Measurements from ENCODE around the gene SLF1. TPM values are rescaled to one million over a fixed set of nuclear protein-coding genes. Genes with fewer than 3 reads are reported as not detected.

The SLF1 gene
- total RNA-seq, 1 donor from 2014 or later: 5.3 TPM

GRCh38 chr5:94715768-94716167, 97.3 kb downstream of the SLF1 start:
- Mint-ChIP-seq H3K9me3 (ENCODE audit: unreplicated experiment) (peaks cover 3% of the 10 kb centered on the region), H3K36me3 (ENCODE audit: low read depth, unreplicated experiment) (peaks cover 3% of the 10 kb centered on the region), H3K27me3 (ENCODE audit: low read depth, unreplicated experiment) (no peaks in the 10 kb centered on the region), H3K4me1 (ENCODE audit: low read depth, unreplicated experiment) (no peaks in the 10 kb centered on the region), H3K4me3 (ENCODE audit: unreplicated experiment) (no peak overlapping the region), H3K27ac (ENCODE audit: unreplicated experiment) (no peak overlapping the region)
- Histone ChIP-seq H3K27me3 (ENCODE audit: insufficient read depth, low read length) (no peaks in the 10 kb centered on the region), H4K20me1 (ENCODE audit: insufficient read depth, low read length) (no peaks in the 10 kb centered on the region), H3K36me3 (ENCODE audit: insufficient read depth, low read length) (no peaks in the 10 kb centered on the region), H3K27ac (ENCODE audit: low read depth, low read length) (no peak overlapping the region), H3K9ac (ENCODE audit: low read length) (no peak overlapping the region), H3K4me2 (ENCODE audit: low read length) (no peak overlapping the region), H3K4me1 (ENCODE audit: insufficient read depth, low read length) (no peaks in the 10 kb centered on the region), H2AFZ (ENCODE audit: low read depth, low read length) (no peak overlapping the region), H3K9me3 (ENCODE audit: insufficient read depth, low read depth, low read length) (no peaks in the 10 kb centered on the region), H3K79me2 (ENCODE audit: insufficient read depth, low read length) (no peaks in the 10 kb centered on the region), H3K4me3 (ENCODE audit: insufficient read depth, low read depth, low read length) (no peak overlapping the region)
- FAIRE-seq: no peak
- no peak for TF ChIP-seq CTCF (IDR thresholded peaks at IDR 0.05; ENCODE audit: insufficient read depth, low read depth, low read length)
- no peak for DNase-seq (ENCODE audit: low read depth)

GRCh38 chr5:94725142-94725541, 106.7 kb downstream of the SLF1 start:
- peaks cover 1% of the 10 kb centered on the region for H3K4me1 Mint-ChIP-seq (ENCODE audit: low read depth, unreplicated experiment)
- Histone ChIP-seq H4K20me1 (ENCODE audit: insufficient read depth, low read length) (no peaks in the 10 kb centered on the region), H3K9ac (ENCODE audit: low read length) (no peak overlapping the region), H3K79me2 (ENCODE audit: insufficient read depth, low read length) (no peaks in the 10 kb centered on the region), H3K27me3 (ENCODE audit: insufficient read depth, low read length) (no peaks in the 10 kb centered on the region), H3K4me1 (ENCODE audit: insufficient read depth, low read length) (no peaks in the 10 kb centered on the region), H3K4me2 (ENCODE audit: low read length) (no peak overlapping the region), H3K36me3 (ENCODE audit: insufficient read depth, low read length) (no peaks in the 10 kb centered on the region), H2AFZ (ENCODE audit: low read depth, low read length) (no peak overlapping the region), H3K27ac (ENCODE audit: low read depth, low read length) (no peak overlapping the region), H3K9me3 (ENCODE audit: insufficient read depth, low read depth, low read length) (no peaks in the 10 kb centered on the region), H3K4me3 (ENCODE audit: insufficient read depth, low read depth, low read length) (no peak overlapping the region)
- H3K27me3 Mint-ChIP-seq (ENCODE audit: low read depth, unreplicated experiment): no peaks in the 10 kb centered on the region
- H3K4me3 Mint-ChIP-seq (ENCODE audit: unreplicated experiment): no peak overlapping the region
- H3K9me3 Mint-ChIP-seq (ENCODE audit: unreplicated experiment): no peaks in the 10 kb centered on the region
- no peaks in the 10 kb centered on the region for H3K36me3 Mint-ChIP-seq (ENCODE audit: low read depth, unreplicated experiment)
- TF ChIP-seq EZH2 (IDR thresholded peaks at IDR 0.05; ENCODE audit: insufficient read depth, low read length) (no peak), CTCF (IDR thresholded peaks at IDR 0.05; ENCODE audit: insufficient read depth, low read depth, low read length) (no peak)
- FAIRE-seq (no peak), DNase-seq (ENCODE audit: low read depth) (no peak)
- no peak overlapping the region for H3K27ac Mint-ChIP-seq (ENCODE audit: unreplicated experiment)

- FAIRE-seq: no peak
Measured at GRCh38 chr5:94731471-94731870, 113.0 kb downstream of the SLF1 start.

More at GRCh38 chr5:94731471-94731870, 113.0 kb downstream of the SLF1 start:
- Histone ChIP-seq H4K20me1 (ENCODE audit: insufficient read depth, low read length) (no peaks in the 10 kb centered on the region), H3K9me3 (ENCODE audit: insufficient read depth, low read depth, low read length) (no peaks in the 10 kb centered on the region), H3K9ac (ENCODE audit: low read length) (no peak overlapping the region), H3K4me1 (ENCODE audit: insufficient read depth, low read length) (no peaks in the 10 kb centered on the region), H3K27me3 (ENCODE audit: insufficient read depth, low read length) (no peaks in the 10 kb centered on the region), H3K4me2 (ENCODE audit: low read length) (no peak overlapping the region), H3K79me2 (ENCODE audit: insufficient read depth, low read length) (no peaks in the 10 kb centered on the region), H3K27ac (ENCODE audit: low read depth, low read length) (no peak overlapping the region), H2AFZ (ENCODE audit: low read depth, low read length) (no peak overlapping the region), H3K4me3 (ENCODE audit: insufficient read depth, low read depth, low read length) (no peak overlapping the region), H3K36me3 (ENCODE audit: insufficient read depth, low read length) (no peaks in the 10 kb centered on the region)
- no peaks in the 10 kb centered on the region for H3K27me3 Mint-ChIP-seq (ENCODE audit: low read depth, unreplicated experiment)
- H3K9me3 Mint-ChIP-seq (ENCODE audit: unreplicated experiment): no peaks in the 10 kb centered on the region
- no peak for TF ChIP-seq EZH2 (IDR thresholded peaks at IDR 0.05; ENCODE audit: insufficient read depth, low read length)
- TF ChIP-seq CTCF (IDR thresholded peaks at IDR 0.05; ENCODE audit: insufficient read depth, low read depth, low read length): no peak
- H3K4me3 Mint-ChIP-seq (ENCODE audit: unreplicated experiment): no peak overlapping the region
- H3K27ac Mint-ChIP-seq (ENCODE audit: unreplicated experiment): no peak overlapping the region
- no peaks in the 10 kb centered on the region for H3K36me3 Mint-ChIP-seq (ENCODE audit: low read depth, unreplicated experiment)
- DNase-seq (ENCODE audit: low read depth): no peak
- H3K4me1 Mint-ChIP-seq (ENCODE audit: low read depth, unreplicated experiment): no peaks in the 10 kb centered on the region
